C4-2B (cell line): ENCODE data around the gene THOC7.

Experiments used
- H3K27ac ChIP-seq: fragments of 450-650 bp; 2 replicates; pipeline ENCODE4 v1.5.1; 2017
- CTCF ChIP-seq: fragments of 450-650 bp; conservative IDR thresholded peaks from 2 replicates; pipeline ENCODE4 v1.5.1; 2017; ENCODE audit warnings: mild to moderate bottlenecking
- ZFX ChIP-seq: fragments of 450-650 bp; IDR thresholded peaks from 2 replicates; pipeline ENCODE4 v1.6.1; 2017

THOC7 gene

GRCh38 chr3:63867225-63867624 lies 3.6 kb upstream of the THOC7 start:
- H3K27ac ChIP-seq: no peak overlapping the region
- TF ChIP-seq ZFX (no peak), CTCF (no peak)

GRCh38 chr3:63864965-63865327 lies 1.3 kb upstream of the THOC7 start:
- TF ChIP-seq ZFX (no peak), CTCF (no peak)
- H3K27ac ChIP-seq: peak overlapping the region; percentile 95; the same call in 1 of the 2 replicates

- H3K27ac ChIP-seq: peak overlapping the region; percentile 95
- TF ChIP-seq ZFX (no peak), CTCF (no peak)
Measured at GRCh38 chr3:63864008-63864964, 681 bp upstream of the THOC7 start.

- TF ChIP-seq ZFX (no peak), CTCF (no peak)
- peak overlapping the region; percentile 95 for H3K27ac ChIP-seq
Measured at GRCh38 chr3:63862804-63863149, 828 bp downstream of the THOC7 start.

- H3K27ac ChIP-seq: no peak overlapping the region
- TF ChIP-seq CTCF: no peak
- no peak for TF ChIP-seq ZFX
Measured at GRCh38 chr3:63861306-63861705, 2.3 kb downstream of the THOC7 start.

- no peak overlapping the region for H3K27ac ChIP-seq
- no peak for TF ChIP-seq ZFX
- TF ChIP-seq CTCF: no peak
Measured at GRCh38 chr3:63860776-63861175, 2.8 kb downstream of the THOC7 start.

- TF ChIP-seq ZFX (no peak), CTCF (no peak)
- no peak overlapping the region for H3K27ac ChIP-seq
Measured at GRCh38 chr3:63857311-63857710, 6.3 kb downstream of the THOC7 start.
